Activated CD4-positive, alpha-beta T cell treated with anti-CD3 and anti-CD28 coated beads, Interleukin-2, amount 50 U/mL, for 4 hours (primary cell): ENCODE data around the gene ALX4.

Experiments
- DNase-seq, 2 experiments: peaks; one replicate each; pipeline ENCODE4 v3.0.0-alpha.2; 2020

Gene ALX4

DNA sequence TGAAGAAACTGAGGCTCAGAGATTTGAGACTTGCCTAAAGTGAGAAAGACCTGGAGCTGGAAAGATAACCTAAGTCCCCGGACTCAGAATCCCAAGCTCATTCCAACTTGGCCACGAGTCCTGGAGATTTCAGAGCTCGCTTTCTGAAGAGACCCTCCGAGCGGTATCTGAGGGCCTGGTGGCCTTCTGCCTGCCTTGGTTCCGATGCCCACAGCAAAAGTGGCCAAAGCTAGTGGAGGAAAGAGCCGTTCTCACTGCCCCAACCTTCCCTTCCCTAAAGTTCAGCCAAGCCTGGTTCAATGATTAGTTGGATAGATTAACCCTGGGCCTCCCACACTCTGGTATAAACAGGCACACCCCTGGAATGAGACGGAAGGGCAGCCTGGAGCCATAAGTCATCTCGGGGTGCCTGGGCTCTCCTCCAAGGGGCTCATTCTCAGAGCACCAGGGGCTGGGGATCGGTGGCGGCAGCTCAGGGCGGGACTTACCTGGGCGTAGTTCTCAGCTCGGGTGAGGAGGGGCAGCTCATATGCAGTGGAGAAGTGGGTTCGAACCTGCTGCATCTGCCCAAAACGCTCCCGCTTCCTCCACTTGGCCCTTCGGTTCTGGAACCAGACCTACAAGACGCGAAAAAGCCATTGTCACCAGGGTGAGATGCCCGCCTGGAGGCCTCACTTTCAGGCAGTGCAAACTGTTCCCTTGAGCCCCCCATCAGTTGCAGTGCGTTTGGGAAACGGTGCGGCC lies 42.8 kb downstream of the ALX4 start:
- no peak for DNase-seq

DNA sequence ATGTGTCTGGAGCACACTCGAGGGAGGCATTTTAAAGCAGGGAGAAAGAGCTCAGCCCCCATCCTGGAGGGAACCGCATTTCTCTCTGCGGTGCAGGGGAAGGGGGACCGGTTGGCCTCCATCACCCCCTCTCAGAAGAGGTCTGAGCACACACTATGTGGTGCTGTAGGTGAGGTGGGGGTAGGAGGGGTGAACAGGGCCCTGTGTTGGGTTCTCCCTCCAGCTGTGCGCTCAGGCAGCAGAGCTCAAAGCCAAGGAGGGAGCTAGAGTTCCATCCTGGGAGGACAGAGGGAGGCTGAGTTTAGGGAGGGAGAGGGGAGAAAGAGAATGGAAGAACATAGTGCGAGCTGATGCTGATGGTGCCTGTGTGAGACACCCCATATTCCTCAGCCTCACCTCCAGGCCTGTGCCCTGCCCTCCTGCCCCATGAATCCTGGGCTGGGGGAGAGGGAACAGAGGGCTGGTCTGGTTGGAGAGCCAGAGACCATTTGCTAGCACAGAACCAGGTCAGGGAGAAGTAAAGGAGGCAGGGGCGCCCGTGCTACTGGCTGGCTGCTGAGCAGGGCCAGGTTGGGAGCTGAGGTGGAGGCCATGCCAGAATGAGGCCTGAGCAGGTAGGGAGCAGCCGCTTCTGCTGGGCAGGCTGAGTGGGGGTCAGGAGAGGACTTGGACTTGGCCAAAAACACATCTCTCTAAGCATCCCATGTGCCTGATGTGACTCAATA lies 43.7 kb downstream of the ALX4 start:
- no peak for DNase-seq

DNA sequence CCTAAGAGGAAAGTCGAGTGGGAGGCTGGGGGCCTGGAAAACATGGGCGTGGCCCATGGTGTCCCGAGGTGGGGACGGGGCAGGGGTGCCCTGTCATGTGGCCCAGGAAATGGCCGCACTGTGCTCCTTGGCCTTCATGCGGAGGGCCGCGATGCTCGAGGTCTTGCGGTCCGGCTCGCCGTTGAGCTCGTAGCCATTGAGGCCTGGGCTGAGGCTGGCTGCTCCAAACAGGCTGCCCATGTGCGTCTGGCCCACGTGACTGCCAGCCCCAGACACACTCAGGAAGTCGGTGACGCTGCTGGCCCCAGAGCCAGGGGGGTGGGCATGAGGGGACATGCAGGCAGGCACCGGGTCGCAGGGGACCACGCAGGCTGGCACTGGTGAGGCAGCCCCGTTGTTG lies 45.2 kb downstream of the ALX4 start:
- no peak for DNase-seq

DNA sequence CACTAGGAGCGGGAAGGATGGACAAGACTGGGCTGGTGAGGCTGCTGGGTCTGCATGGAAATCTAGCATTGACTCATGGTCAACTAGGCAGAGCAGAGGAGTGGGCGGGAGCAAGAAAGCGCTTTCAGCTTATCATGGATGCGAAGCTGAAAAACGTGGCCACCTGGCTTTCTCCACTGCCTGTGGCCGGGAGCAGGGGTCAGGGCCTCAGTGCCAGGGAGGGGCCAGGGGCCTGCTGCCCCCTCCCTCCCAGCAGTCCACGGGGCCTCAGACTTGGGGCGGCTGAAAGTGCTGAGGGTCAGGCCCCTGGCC lies 45.5 kb downstream of the ALX4 start:
- DNase-seq, result no peak

DNA sequence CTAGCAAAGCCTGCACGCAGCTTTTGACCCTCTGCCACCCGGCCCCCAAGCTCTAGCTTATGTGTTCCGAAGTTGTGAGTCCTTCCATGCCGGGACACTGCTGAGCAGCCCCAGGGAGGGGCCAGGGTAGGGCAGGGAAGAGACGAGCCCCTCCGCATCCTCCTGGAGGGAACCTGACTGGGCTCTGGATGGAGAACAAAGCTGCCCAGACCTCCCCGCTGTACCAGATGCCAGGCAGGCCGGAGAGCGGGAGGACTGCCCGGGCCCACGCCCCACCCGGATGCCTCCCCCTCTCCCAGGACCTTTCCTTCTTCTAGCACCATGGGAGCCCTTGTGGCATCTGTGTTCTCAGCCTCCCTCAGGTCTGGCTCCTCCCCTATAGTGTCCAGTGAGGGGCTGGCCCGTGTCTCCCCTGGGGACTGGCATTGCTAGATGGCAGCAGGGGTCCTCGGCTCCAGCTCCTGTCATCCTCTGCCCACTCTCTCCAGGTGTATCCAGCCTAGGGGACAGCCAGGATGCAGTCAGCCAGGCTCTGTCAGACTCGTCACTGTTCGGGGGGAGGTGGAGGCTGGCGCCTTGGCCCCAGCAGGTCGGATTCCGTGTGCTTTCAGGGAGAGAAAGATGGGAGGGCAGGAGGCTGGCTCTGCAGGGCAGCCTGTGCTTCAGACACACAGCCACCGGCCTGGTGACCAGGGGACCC lies 46.1 kb downstream of the ALX4 start:
- no peak for DNase-seq

DNA sequence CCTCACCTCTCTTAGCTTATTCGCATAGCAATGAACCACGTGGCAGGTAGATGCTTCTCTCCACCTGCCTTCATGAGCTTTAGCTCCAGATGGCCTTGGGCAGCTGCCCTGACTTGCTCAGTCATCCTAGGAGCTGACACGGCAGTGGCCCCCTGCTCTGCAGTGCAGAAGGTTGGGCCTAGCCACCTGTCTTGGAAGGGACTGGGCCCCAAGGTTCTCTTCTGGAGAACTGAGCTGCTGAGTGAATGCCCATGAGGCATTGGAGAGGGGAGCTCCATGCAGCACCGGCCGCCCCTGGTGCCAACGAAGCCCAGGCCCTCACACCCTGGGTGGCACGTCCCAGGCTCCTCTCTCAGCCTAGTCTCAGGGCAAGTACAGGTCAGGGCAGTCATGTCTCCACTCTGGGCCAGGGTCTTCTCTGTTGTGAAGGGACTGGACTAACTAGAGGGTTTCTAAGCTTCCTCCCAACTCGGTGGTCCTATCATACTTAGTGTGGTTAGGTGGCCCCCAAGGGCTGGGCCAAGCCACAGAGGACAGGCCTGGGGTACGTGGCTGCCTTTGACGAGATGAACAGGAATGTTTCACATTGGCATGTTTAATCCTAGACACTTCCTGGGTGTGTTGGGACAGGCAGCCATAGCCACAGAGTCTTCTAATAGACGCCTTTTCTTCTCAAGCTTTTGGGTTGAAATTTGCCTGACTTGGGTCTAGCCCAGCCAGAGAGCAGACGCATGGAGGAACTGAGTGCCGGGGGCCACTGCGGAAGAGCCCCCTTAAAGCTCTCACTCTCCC lies 47.9 kb downstream of the ALX4 start:
- DNase-seq, result no peak

DNA sequence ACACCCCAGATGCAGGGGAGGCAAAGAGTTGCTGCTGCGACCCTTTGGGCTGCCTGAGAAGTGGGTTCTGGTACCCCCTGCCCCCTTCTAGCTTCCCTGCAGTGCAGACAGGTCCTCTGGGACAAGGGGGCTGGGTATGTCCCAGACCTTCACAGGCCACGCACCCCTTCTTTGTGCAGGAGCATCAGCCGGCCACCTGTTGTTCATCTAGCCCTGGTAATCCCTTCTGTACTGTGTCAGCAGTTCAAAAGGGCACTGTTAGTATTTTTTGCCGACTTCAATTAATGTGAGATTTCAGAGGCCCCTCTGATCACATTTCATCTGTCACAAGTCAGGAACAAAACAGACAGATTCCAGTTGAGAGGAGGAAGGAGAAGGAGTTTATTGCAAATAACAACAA lies 49.9 kb downstream of the ALX4 start:
- no peak for DNase-seq

DNA sequence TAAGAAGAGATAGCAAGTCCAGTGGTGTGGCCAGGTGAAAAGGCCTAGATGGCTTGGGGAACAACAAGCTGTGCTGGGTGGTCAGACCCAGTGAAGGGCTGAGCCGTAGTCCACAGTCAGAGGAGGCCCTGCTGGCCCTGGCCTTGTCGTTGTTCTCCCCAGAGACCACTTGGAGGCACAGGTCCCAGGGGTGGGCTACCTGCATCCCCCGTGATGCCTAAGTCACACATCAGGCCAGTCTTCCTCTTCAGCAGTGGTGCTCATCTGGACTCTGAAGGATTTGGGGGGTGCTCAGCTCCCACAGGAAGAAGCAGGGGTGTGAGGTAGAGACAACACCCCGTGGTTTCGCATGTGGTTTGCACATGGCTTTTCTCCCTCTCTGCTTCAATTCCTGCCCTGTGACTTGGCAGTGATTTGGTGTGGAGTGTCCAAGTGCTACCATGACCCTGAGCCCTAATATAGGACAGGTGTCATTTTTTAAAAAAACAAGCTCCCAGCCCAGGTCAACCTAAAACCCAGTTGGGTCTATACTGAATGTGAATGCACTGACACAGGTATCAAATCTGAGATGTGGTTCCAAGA lies 51.0 kb downstream of the ALX4 start:
- DNase-seq, result no peak

DNA sequence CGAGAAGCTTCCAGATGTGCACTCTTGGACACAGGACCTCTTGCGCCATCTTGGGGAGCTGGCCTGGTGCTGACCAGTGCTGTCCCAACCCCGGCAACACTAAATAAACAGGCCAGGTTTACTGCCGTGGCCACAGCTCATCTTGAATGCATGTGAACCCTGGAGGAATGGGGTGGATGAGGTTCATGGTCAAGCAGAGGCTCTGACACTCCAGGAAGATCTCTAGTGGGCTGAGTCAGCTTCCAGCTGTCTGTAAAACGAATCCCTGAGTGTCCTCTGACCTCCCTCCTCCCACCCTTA lies 51.8 kb downstream of the ALX4 start:
- DNase-seq, result no peak

DNA sequence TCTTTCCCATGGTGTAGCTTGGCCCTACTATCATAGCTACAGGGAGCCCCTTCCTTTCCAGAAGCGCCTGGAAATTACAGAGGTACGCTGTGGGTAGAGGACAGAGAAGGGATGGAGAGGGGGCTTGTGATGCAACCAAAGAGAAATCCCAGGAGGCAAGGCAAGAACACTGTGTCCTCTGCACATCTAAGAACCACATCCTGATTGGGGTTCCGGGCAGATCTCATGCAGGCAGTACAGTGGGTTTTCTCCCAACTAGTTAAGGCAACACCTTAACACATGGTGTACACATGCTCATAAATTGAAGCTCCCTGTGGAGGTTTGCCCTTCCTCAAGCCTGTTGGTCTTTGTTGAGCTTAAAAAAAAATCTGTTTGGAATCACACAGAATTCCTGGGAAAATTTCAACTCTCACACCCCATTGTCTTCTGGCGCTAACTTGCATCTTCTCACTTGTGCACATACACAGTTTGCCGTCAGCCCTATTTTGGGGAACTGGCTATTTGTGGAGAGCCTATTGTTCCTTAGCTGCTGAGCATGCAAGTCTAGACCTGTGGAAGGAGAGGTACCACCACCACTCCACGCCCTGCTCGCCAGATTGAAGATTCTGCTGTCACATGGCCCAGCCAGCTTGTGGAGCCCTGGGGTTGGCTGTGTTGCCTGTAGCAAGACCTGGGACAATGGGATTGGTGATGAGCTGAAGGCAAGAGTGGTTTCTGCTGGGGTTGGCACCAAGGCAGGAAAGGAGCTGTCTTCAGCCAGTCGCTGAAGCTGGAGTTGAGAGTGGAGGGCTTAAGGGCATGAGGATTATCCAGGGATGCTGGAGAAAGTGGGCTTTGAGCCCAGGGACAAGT lies 52.4 kb downstream of the ALX4 start:
- DNase-seq, result no peak

DNA sequence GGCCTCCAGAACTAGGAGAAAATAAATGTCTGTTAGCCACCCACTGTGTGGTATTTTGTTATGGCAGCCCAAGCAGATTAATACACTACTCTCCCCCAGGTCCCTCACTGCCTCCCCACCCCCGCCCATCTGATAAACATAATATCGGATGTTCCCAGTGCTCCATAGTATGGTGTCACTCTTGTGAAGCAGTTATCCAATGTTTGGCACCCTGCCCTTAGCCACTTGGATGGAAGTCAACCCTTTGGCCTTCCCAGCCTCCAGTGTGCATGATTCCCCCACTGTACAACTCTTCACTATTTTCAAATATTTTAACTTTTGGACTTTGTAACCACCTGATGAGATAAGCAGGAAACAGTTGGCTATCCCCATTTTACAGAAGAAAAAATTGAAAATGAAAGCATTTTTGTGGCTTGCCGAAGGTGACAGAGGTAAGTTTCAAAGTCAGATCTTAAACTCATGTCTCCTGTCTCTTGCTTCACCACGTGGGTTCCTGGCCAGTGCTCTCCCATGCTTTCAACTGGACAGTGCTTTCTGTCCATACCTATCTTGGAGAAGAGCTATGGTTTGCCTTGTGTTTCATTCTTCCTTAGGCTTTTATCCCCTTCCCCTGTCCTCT lies 53.2 kb downstream of the ALX4 start:
- no peak for DNase-seq

DNA sequence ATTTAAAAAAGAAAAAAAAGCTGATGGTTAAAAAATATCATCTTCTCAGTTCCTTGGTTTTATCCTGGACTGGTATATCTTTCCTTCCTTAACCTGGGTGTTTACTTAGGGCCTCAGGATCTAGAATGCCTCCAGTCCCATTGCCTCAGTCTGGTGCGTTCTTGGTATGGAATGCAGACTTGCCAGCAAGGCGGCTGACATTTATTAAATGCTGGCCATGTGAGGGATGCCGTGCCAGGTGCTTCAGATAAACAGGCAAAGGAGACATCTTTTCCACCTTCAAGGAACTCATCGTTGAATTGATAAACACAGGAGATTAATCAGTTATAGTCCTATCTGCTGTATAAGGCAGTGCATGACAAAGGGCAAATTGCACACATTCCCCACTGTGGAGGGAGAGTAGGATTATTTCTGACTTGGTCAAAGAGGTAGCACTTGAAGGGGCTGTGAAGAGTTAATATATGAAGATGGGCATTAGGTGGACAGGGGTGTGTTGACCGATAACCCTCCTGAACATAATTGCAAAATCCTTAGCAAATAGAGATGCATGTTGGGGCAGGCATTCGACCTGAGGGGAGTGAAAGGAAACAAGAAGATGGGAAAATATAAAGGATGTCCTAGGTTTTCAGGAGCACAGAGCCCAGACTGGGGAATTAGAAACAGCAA lies 54.4 kb downstream of the ALX4 start:
- no peak for DNase-seq

DNA sequence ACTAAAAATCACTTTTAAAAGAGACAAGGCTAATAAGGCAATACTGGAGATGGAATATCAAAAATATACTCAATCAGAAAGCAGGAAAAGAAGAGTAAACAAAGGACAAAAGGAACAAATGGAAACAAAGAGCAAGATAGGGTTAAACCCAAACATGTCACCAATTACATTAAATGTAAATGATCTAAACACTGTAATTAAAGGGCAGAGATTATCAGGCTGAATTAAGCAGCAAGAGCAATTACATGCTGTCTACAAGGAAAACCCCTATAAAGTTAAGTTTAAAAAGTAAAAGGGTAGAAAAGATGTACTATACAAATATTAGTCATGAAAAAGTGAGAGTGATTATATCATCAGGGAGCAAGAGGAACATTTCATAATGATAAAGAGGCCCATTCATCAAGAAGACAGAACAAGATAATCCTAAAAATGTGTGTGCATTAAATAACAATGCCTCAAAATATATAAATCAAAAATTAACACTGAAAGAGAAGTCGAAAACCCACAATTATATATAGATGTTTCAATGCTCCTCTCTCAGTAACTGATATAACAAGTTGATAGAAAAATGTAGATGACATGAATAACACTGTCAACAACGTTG lies 56.8 kb downstream of the ALX4 start:
- DNase-seq, result no peak

DNA sequence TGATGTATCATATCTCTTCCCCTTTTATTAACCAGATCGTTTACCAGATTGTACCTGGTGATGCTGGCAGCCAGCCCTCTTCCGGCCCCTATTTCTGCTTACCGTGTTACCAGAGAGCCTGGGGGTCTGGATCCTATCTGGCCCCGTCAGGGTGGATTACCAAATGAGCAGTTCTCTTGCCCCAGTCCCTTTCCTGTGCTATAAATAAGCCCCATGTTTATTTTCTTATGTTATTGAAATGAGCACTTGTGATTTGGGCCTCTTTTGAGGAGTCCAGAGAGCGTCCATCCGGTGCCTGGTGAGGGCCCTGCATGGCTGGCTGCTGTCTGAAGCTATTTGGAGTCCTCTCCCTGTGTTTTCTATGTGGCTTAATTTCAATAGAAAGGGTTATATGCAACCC lies 59.5 kb downstream of the ALX4 start:
- DNase-seq, result no peak

DNA sequence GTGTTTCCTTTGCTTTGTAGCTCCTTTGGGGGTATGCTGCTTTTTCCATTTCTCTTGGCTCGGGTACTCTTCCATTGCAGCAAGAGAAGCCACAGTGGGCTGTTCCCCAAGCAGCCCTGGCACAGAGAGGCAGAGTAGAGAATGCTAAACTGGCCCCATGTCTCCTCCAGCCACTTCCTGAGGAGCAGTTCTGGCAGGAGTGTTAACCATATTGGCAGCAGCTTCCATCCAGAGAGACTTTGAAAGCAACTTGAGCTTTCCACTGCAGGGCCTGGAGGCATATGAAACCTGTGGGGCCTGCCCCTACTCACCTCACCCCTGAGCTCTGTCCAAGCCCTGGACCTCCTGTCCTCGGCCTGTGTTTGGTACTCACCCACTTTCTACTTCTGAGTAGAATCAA lies 61.8 kb downstream of the ALX4 start:
- DNase-seq, result no peak

DNA sequence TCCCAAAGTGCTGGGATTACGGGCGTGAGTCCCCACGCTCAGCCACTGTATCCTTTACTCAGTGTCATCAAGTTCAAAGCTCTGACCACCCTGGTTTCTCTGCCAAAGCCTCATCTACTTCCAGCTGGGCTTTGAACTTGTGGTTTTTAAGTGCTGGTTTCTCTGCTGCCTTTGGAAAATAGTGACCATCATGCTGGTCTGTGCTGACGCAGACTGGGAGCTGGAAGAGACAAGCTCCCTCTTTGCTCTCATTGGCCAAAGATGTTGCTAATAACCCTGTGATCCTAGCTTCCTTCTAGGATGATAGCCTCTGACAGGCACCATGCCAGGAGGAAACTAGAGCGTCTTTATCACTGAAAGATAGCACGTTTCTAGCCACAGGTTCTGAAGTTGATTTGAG lies 62.4 kb downstream of the ALX4 start:
- DNase-seq, result no peak

DNA sequence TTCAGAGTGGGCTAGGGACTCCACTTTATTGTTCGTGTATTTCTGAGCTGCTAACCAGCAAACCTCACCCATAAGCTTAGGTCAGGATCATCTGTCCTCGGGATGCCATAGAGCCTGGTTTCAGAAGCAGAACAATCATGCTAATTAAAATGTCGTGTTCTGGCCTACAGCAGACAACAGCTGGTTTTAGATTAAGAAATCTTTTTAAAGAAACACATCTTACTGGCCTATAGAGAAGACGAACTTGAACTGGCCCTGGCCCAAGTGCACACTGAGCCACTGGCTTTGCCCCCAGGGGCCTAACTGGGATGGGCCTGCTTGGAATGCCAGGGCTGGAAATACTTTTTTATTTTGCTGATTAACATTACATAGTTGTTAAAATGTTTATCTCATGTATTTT lies 63.2 kb downstream of the ALX4 start:
- DNase-seq, result no peak

DNA sequence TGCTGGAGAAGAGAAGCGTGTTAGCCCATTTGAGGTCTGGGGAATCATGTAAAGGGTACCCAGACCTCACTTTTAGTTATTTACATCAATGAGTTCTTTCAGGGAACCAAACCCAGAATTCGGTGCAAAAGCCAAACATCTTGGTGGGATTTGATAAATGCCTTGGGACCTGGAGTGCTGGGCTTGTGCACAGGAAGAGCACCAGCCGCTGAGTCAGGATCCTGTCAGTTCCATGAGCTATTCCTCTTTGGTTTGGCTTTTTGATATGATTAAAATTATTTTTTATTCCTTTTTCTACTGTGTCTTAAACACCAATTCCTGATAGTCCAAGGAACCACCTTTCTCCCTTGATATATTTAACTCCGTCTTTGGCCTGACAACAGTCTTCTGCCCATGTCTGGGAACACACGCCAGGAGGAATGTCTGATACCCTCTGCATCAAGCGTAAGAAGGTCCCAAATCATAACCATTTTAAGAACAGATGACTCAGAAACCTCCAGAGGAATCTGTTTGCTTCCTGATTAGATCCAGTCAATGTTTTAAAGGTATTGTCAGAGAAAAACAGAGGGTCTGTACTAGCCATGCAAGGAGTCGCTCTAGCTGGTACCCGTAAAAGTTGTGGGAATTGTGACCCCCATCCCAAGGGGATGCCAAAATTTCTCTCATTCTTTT lies 65.2 kb downstream of the ALX4 start:
- no peak for DNase-seq

DNA sequence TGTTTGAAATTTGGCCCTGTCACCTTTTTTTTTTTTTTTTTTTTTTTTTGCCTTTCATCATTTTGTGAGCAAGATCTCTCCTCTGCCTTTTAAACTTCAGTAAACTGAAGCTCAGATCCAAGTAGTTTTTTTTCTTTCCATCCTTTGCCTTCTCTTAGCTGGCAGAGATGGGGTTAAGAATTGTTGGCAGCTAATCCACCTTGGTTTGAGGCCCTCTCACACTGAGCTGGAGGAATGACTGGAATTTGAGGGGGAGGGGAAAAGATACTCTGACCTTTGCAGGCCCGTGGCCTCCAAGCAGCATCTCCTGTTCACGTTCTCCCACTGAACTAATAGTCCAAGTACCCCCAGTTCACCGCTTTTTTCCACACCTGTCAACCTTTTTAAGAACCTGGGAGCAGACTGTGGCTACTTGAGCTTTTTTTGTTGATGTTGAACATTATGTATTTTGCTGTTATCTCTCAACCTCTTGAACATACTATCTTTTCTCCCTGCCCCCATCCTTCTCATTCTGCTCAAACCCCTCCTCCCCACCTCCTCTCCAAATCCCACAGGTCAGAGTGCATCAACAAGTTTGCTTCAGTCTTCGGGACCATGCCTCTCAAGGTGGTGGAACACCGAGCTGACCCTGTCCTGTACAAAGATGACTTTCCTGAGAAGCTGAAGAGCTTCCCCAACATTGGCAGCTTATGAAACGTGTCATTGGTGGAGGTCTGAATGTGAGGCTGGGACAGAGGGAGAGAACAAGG lies 66.2 kb downstream of the ALX4 start:
- DNase-seq, result no peak

DNA sequence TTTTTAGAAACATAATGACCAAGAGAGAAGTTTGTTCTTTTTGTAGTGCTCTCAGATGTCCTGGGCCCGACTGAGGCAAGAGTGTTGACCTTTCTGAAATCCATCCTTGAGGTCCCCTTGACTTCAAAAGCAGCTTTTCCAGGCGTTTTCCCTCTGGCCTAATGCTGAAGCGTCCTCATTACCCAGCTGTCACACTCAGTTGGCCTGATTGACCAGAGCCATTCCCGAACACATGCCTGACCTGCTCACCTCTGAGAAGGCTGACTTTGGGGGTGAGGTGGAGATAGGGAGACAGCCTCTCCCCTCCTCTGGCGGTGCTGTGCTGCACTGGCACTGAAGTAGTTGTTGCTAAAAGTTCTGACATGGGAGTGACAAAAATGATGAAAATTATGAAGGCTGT lies 66.9 kb downstream of the ALX4 start:
- DNase-seq, result no peak
